GM20000 (cell line): ENCODE data around the gene CLEC20A.

Experiments used
- DNase-seq: peaks from one replicate; pipeline ENCODE4 v3.0.0; 2012; ENCODE audit warnings: low spot score
- TF ChIP-seq, protein P1 (sequence below): IDR thresholded peaks from 2 replicates; pipeline ENCODE4 v1.5.1; 2012; ENCODE audit warnings: mild to moderate bottlenecking, control low read depth; ENCODE audit errors: extremely low read depth, missing control alignments

CLEC20A gene

DNA sequence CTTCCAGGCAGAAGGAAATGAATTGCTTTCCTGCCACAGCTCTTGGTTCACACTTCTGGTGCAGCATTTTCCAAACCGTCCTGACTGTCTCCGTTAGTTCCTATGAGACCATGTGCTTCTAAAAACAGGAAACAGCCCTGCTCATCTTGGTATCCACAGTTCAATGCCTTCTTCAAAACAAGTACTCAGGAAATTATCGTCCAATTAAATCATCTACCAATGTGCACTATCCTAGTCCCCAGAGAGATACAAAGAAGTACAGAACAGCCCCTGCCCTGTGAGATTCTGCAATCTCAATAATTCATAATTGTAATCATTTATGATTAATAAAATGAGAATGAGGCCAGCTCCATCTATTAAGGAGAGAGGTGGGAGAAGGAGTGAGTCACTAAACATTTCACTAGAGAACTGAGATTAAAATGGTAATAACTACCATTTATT, 11.2 kb downstream of the CLEC20A start:
- no peak for DNase-seq
- TF ChIP-seq, protein P1, sequence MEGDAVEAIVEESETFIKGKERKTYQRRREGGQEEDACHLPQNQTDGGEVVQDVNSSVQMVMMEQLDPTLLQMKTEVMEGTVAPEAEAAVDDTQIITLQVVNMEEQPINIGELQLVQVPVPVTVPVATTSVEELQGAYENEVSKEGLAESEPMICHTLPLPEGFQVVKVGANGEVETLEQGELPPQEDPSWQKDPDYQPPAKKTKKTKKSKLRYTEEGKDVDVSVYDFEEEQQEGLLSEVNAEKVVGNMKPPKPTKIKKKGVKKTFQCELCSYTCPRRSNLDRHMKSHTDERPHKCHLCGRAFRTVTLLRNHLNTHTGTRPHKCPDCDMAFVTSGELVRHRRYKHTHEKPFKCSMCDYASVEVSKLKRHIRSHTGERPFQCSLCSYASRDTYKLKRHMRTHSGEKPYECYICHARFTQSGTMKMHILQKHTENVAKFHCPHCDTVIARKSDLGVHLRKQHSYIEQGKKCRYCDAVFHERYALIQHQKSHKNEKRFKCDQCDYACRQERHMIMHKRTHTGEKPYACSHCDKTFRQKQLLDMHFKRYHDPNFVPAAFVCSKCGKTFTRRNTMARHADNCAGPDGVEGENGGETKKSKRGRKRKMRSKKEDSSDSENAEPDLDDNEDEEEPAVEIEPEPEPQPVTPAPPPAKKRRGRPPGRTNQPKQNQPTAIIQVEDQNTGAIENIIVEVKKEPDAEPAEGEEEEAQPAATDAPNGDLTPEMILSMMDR: no peak

DNA sequence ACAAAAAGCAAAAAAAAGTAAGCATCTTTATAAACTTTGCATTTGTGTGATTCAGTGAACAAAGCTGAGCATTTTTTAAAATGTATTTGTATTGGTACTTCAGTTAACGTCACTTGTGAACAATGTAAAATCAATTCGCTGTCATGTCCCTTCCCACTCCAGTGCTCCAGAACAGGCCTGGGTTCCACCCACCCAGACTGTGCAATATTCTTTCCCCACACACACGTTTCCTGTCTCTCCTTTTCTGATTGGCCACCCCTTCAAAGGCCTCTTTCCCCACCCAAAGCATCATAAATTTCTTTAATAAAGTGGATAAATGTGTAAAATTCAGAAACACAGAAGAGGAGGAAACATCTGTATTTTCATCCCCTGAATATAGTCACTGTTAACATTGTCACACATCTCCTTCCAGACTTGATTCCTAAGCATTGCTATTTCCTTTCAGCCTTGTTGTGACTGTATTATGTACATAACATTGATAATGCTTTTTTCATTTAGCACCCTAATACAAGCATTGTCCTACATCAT, 12.0 kb downstream of the CLEC20A start:
- TF ChIP-seq, protein P1: no peak
- no peak for DNase-seq

DNA sequence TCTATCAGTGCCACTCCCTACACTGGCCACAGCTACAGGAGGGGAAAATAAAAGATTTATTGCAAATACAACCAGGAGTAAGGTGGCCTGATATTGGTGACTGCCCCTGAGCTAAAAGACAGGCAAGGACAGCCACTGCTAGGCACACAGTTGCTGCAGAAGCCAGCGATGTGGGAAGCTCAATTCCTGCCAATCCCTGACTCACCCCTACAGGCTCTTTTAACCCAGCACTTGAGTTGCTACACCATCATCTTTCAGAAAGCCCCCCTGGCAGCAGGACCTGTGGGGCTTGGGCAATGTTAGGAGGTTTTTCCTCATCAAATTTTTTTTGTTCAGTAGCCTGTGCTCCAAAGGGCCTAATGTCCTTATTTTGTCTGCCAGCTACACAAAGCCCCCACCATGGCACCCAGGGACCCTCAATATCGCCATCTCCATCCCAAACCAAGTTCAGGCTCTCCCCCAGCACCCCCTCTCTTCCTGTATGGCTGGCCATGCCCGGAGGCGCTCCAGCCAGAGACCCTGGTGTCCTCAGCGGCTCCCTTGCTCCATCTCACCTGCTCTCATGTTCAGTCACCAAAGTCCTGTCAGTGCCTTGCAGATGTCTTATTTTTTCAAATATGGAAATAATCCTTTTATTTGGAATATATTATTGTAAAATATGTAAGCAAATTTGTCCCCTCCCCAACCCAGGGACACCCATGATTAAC, 13.4 kb downstream of the CLEC20A start:
- TF ChIP-seq, protein P1: no peak
- DNase-seq: no peak

DNA sequence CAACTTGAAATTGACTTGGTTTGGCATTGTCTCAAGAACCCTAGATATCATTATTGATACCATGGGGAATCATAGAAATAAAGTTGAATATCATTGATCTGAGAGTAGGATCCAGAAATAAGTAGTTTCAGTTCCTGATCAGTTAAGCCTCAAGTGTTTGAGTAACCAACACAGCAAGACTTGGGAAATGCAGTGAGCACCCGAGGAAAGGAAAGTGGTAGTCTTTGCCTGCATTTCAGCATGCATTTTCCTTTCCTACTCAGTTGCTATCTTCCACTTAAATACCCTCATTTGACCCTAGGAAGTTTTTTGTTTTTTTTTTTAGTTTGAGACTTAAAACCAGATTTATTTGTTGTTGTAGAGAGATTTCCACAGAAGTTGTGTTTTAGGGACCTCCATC, 18.9 kb downstream of the CLEC20A start:
- DNase-seq: no peak
- TF ChIP-seq, protein P1: no peak

DNA sequence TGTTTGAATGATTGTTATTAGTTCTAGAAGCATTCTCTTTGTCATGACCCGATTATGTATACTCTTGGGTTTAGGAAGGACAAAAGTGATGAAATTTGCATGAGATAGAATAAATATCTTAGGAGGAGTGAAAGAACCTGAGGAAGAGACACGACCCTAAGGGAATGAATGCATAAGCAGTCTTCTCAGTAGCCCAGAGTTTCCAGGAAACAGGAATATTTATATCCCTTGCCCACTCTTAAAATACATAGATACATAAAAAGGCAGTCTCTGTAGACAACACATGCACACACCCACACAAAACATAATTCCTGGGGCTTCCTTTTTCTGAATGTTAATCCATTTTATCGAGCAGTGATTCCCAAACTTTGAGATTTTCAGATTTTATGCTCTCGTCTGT, 19.4 kb downstream of the CLEC20A start:
- DNase-seq: no peak
- TF ChIP-seq, protein P1: no peak

DNA sequence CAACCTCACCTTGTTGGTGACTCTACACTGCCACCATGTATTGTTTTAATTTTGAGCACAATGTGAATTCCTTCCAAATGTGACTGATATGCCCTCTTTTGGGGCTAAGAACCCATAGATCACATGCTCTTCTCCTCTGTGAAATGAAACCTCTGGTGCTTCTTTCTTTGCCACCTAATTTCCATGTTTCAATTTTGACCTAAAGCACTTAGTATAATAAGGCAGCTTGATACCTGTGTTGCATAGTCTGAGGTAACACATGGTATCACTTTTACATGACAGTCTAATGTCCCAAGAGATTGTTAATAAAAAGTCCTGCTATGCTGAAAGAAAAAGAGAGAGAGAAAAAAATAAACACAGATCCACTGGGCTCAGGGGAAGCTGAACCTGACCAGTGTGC, 24.2 kb downstream of the CLEC20A start:
- DNase-seq: no peak
- TF ChIP-seq, protein P1: no peak

DNA sequence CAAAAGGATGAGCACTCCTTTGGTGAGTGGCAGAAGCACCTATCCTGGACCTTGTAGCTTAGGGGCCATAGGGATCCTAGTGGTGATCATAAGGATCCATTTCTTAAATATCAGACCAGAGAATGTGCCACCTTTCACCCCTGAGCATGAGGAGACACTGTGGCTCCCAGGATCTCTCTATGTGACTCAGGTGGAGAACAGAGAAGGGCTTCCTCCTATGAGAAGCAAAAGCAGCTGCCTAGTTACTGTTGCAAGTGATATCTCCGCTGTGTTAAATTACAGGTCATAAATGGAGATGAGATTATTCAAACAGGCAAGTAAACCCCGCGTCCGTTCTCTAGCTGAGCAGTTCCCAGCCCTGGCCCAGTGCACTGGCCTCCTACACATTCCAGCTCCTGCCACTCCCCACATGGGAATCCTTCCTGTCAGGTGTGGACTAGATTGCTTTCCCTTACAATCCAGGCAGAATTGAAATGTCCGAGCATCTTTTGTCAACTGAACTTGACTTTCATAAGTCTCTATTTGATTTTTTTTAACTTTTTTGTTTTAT, 26.3 kb downstream of the CLEC20A start:
- TF ChIP-seq, protein P1: no peak
- no peak for DNase-seq
